HG03159 (cell line): ENCODE results near the gene PINK1.

Experiments
- ATAC-seq: cut with Tn5 transposase; IDR thresholded peaks from one replicate; pipeline ENCODE4 v1.9.1; 2021; ENCODE audit warnings: mild to moderate bottlenecking, moderate library complexity; ENCODE audit not compliant: unreplicated experiment

PINK1 gene

DNA sequence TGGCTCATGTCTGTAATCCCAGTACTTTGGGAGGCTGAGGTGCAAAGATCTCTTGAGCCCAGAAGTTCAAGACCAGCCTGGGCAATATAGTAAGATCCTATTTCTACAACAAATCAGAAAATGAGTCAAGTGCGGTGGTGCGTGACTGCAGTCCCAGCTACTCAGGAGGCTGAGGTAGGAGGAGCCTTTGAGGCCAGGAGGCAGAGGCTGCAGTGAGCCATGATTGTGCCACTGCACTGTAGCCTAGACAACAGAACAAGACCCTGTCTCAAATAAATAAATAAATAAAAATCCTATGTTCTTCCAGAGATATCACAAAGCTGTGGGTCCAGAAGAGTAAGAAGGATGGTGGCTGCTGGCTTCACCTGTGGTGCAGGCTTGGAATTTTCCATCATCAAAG, 22.3 kb upstream of the PINK1 start:
- ATAC-seq = no peak

GRCh38 chr1:20611652-20612051, 21.6 kb upstream of the PINK1 start:
- no peak for ATAC-seq

GRCh38 chr1:20612221-20612746, 21.0 kb upstream of the PINK1 start:
- no peak for ATAC-seq

DNA sequence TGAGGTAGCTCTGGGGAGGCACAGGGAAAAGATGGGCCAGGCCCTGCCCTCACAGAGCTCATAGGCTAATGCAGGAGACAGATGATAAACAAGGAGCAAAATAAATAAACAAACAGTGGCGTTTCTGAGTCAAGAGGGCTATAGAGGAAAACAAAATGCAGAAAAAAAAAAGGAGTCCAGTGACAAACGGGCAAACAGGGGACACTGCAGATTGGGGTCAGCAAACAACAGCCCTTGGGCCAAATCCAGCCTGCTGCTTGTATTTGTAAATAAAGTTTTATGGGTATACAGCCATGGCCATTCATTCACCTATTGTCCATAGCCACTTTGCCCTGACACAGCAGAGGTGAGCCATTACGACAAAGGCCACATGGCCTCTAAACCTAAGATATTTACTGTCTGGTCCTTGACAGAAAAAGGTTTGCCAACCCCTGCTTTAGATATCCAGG, 19.1 kb upstream of the PINK1 start:
- no peak for ATAC-seq

- no peak for ATAC-seq
These were observed 17.1 kb upstream of the PINK1 start for GRCh38 chr1:20615946-20616846.

- no peak for ATAC-seq
These were observed 16.3 kb upstream of the PINK1 start for GRCh38 chr1:20616847-20617487.

- ATAC-seq = no peak
These were observed 14.7 kb upstream of the PINK1 start for GRCh38 chr1:20618550-20618949.

GRCh38 chr1:20619999-20620398, 13.3 kb upstream of the PINK1 start:
- no peak for ATAC-seq

- no peak for ATAC-seq
These were observed 12.2 kb upstream of the PINK1 start for GRCh38 chr1:20621012-20621411.

DNA sequence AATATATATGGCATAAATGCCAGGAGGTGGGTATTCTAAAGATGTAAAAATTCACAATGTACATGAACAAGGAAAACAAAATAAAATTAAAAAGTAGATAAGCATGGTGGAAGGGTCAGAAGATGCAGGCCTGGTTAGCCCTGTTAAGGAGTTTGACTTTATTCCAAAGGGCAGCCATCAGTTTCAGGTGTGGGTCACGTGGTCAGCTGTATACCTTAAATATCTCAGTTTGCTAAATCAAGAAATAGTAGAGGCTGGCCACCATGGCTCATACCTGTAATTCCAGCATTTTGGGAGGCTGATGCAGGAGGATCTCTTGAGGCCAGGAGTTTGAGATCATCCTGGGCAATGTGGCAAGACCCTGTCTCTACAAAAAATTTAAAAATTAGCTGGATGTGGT, 8.5 kb upstream of the PINK1 start:
- no peak for ATAC-seq

DNA sequence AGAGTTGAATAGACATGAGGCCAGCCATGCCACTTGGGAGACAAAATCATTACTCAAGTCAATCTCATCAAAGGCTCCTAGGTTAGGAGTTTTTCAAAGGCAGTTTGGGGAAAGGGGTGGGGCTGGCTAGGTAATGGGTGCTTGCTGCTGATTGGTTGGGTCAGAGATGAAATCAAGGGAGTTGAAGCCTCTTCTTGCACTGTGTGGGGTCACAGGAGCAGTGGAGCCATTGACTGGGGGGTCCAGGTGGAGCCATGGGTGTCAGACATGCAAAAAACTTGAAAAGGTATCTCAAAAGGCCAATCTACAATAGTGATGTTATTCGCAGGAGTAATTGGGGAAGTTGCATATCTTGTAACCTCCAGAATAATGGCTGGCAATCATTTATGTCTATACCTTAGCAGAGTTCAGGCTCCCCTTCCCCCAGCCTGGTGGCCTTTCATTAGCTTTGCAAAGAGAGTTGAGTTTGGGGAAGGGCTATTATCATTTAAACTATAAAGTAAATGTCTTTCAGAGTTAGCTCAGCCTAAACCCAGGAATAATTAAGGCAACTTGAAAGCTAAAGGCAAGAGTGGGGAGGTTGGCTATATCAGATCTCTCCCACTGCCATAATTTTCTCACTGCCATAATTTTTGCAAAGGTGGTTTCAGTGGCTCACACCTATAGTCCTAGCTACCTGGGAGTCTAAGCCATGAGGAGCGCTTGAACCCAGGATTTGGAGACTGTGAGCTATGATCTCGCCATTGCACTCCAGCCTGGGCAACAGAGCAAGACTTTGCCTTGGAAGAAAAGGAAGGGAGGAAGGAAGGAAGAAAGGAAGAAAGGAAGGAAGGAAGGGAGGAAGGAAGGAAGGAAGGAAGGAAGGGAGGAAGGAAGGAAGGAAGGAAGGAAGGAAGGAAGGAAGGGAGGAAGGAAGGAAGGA, 7.8 kb upstream of the PINK1 start:
- ATAC-seq = no peak

DNA sequence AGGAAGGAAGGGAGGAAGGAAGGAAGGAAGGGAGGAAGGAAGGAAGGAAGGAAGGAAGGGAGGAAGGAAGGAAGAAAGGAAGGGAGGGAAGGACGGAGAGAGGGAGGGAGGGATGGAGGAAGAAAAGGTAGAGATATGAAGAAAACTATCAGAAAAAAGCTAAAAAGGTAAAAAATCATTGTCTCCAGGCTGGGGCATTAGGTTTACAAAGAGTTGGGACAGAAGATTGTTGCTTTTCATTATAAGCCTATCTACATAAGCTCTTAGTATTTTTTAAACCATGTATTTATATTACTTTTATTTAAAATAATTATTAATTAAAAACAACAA, 7.2 kb upstream of the PINK1 start:
- ATAC-seq = no peak

GRCh38 chr1:20626524-20626923, 6.7 kb upstream of the PINK1 start:
- no peak for ATAC-seq

DNA sequence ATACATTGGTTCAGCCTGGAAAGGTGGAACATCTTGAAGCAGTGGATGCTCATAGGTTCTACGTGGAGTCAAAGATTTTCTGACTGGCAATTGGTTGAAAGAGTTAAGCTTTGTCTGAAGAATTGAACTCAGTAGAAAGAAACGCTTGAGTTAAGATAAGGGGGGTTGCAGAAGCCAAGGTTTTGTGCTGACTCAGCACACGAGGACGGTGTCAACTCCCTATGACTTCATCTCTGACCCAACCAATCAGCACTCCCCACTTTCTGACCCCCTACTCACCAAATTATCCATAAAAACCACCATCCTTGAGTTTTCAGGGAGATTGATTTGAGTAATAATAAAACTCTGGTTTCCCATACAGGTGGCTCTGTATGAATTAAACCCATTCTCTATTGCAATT, 2.5 kb upstream of the PINK1 start:
- no peak for ATAC-seq

DNA sequence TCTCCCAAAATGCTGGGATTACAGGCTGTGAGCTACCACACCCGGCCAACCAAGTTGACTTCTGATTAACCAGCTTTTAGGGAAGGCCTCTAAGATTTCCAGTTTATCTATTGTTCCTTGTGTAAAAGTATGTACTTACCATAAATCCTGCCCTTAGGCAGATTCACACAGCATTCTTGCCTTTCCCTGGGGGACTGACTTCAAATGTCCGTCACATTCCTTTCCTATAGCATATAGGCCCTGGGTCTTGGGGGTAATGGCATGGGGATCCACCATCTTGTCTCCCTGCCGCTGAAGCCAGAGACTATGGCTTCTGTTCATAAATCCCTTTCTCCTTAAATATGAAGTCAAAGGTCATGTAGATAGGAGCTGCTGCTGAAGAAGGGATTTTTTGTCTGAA, 872 bp upstream of the PINK1 start:
- no peak for ATAC-seq

DNA sequence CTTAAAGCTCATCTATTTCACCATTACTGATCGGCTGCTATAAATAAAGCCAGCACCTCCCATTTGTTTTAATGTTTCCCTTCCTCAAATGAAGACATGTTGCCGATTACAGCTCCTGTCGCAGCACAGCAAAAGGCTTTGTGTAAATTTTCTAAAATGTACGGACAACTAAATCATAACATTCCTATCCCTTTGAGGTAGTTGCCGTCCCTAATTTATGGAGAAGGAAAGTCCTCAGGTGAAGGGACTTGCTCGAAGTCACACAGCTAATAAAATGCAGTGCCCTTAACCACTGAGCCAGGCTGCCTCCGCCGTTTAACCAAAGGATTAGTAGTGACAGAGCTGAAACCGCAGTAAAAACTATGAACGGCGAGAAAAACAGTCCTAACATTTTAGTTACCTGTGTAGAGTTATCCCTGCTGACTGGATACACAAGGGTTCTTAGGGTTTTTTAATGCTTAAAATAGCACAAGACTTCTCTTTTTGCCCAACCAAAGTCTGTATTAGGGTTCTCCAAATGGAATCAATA, 871 bp downstream of the PINK1 start:
- ATAC-seq = no peak

DNA sequence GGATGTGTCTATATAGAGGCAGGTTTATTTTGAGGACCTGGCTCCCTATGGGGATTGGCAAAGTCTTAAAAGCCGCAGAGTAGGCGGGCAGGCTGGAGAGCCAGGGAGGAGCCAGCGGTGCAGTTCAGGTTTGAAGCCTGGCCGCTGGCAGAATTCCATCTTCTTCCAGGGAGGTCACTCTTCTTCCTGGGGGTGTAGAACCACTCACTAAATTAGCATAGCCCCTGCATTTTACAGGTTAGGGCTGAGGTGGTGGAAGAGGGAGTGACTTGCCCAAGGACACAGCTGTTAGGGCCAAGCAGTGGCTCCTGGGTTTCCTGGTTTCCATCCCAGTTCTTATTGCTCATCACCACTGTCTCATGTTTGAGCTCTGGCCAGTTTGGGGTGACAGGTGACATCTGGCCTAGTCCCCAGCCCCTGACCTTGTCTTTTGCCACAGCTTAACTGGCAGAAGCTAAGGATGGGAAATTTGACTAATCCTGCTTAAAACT, 1.4 kb downstream of the PINK1 start:
- ATAC-seq = no peak

- ATAC-seq = no peak
These were observed 3.6 kb downstream of the PINK1 start for GRCh38 chr1:20636785-20637347.

GRCh38 chr1:20640183-20640597, 6.9 kb downstream of the PINK1 start:
- ATAC-seq = no peak

GRCh38 chr1:20641975-20642374, 8.7 kb downstream of the PINK1 start:
- ATAC-seq = no peak
